Endothelial cell of umbilical vein (primary cell): ENCODE measurements around the gene C11orf24. TPM values are rescaled to one million over a fixed set of nuclear protein-coding genes. Genes with fewer than 3 reads are reported as not detected.
"Not testable (repeated sequence)": the region's sequence is repeated elsewhere in the genome, so short reads cannot be mapped to it uniquely, and the experiment has no call there.

ENCODE experiments used
- BruUV-seq: library from RNA; stranded (reverse); fragments of 400-500 nt; replicated peaks from 2 replicates; lab custom pipeline; 2021; lab: Mats Ljungman, UMichigan
- CTCF ChIA-PET: fragments of 300-600, 350-600 bp; sonication (Branson Sonifier 250); formaldehyde crosslinking; loops from one replicate; lab custom pipeline; 2021; ENCODE audit warnings: antibody characterized with exemption, inconsistent platforms; lab: Charles Lee
- POLR2A ChIA-PET: fragments of 300-600, 350-600 bp; sonication (Branson Sonifier 250); formaldehyde crosslinking; loops from one replicate; lab custom pipeline; 2021; ENCODE audit warnings: antibody characterized with exemption, inconsistent platforms; lab: Charles Lee
- DNase-seq: peaks from one replicate; pipeline ENCODE4 v3.0.0-alpha.2; 2011; ENCODE audit warnings: low read depth, low spot score
- FAIRE-seq: peaks from 2 replicates; lab custom pipeline; 2011; peaks lifted over from hg19 to GRCh38; lab: Jason Lieb, UNC
- H2AFZ ChIP-seq: 2 replicates; pipeline ENCODE4 v1.6.0; 2012; ENCODE audit warnings: low read depth, low read length, control low read depth, inconsistent platforms
- H3K27ac ChIP-seq: 2 replicates; pipeline ENCODE4 v1.5.1; 2011; ENCODE audit warnings: low read depth, mild to moderate bottlenecking, control low read depth, low read length, moderate library complexity; ENCODE audit not compliant: insufficient read depth
- H3K27me3 ChIP-seq, 2 experiments: 2 replicates each; pipeline versions ENCODE4 v1.6.0 to v1.6.1; 2011; ENCODE audit warnings: low read length in 2 of 2, mixed read lengths in 1 of 2; ENCODE audit not compliant: control insufficient read depth in 2 of 2, insufficient read depth in 2 of 2
- H3K36me3 ChIP-seq, 2 experiments: 2 replicates in 1 of 2; 3 replicates in 1 of 2; pipeline ENCODE4 v1.5.1; 2011; ENCODE audit warnings: low read length in 2 of 2, mild to moderate bottlenecking in 1 of 2, moderate library complexity in 1 of 2; ENCODE audit not compliant: control insufficient read depth in 2 of 2, insufficient read depth in 2 of 2; ENCODE audit errors: extremely low read depth in 1 of 2
- H3K4me1 ChIP-seq: 3 replicates; pipeline ENCODE4 v1.5.1; 2011; ENCODE audit warnings: mild to moderate bottlenecking, low read length; ENCODE audit not compliant: control insufficient read depth, insufficient read depth; ENCODE audit errors: extremely low read depth
- H3K4me2 ChIP-seq: 2 replicates; pipeline ENCODE4 v1.6.1; 2011; ENCODE audit warnings: low read length, control low read depth, mixed read lengths; ENCODE audit not compliant: insufficient read depth
- H3K4me3 ChIP-seq, 3 experiments: fragments of 200-600 bp in 1 of 3; sonication (generic), shearing (Covaris generic) in 1 of 3; replicated peaks in 1 of 3; 2 replicates each; pipeline ENCODE4 v1.5.1; 2011 to 2016; ENCODE audit warnings: control low read depth in 3 of 3, low read length in 3 of 3, mild to moderate bottlenecking in 2 of 3, inconsistent platforms in 1 of 3, low read depth in 1 of 3, moderate library complexity in 1 of 3; ENCODE audit not compliant: insufficient read depth in 1 of 3
- H3K79me2 ChIP-seq: 2 replicates; pipeline ENCODE4 v1.6.0; 2012; ENCODE audit warnings: low read length, inconsistent platforms; ENCODE audit not compliant: control insufficient read depth, insufficient read depth
- H3K9ac ChIP-seq: replicated peaks from 2 replicates; pipeline ENCODE3; 2011; ENCODE audit warnings: low read length, control low read depth; ENCODE audit not compliant: insufficient read depth; ENCODE audit errors: extremely low read depth
- H3K9me1 ChIP-seq: replicated peaks from 3 replicates; pipeline ENCODE4 v1.6.0; 2011; ENCODE audit warnings: mild to moderate bottlenecking, low read length; ENCODE audit not compliant: control insufficient read depth, insufficient read depth; ENCODE audit errors: extremely low read depth
- H3K9me3 ChIP-seq: replicated peaks from 2 replicates; pipeline ENCODE4 v1.5.1; 2012; ENCODE audit warnings: low read length, inconsistent platforms; ENCODE audit not compliant: control insufficient read depth, insufficient read depth
- H4K20me1 ChIP-seq: replicated peaks from 2 replicates; pipeline ENCODE3; 2011; ENCODE audit warnings: mild to moderate bottlenecking, low read length; ENCODE audit not compliant: control insufficient read depth, insufficient read depth; ENCODE audit errors: extremely low read depth
- EZH2 ChIP-seq: IDR thresholded peaks from 2 replicates; pipeline ENCODE4 v1.6.1; 2012; ENCODE audit warnings: borderline replicate concordance, low read depth, mild to moderate bottlenecking, moderate library complexity, low read length, inconsistent platforms; ENCODE audit not compliant: severe bottlenecking
- FOS ChIP-seq: IDR thresholded peaks from 2 replicates; pipeline ENCODE4 v1.6.1; 2011; ENCODE audit warnings: mild to moderate bottlenecking, low read length, moderate library complexity, borderline replicate concordance; ENCODE audit not compliant: insufficient read depth
- GATA2 ChIP-seq: IDR thresholded peaks from 2 replicates; pipeline ENCODE4 v1.7.0; 2011; ENCODE audit warnings: low read depth, mild to moderate bottlenecking, moderate library complexity, mixed read lengths, low read length; ENCODE audit not compliant: insufficient read length, insufficient read depth
- JUN ChIP-seq: IDR thresholded peaks from 2 replicates; pipeline ENCODE4 v1.6.1; 2011; ENCODE audit warnings: borderline replicate concordance, low read depth; ENCODE audit not compliant: insufficient read length, insufficient read depth
- MYC ChIP-seq: IDR thresholded peaks from one replicate; pipeline ENCODE4 v1.6.1; 2011; ENCODE audit warnings: mild to moderate bottlenecking, low read depth, low read length
- POLR2A ChIP-seq: IDR thresholded peaks from 2 replicates; pipeline ENCODE4 v1.6.1; 2012; ENCODE audit warnings: low read depth, mild to moderate bottlenecking, control low read depth, low read length
- POLR2AphosphoS5 ChIP-seq: IDR thresholded peaks from 2 replicates; pipeline ENCODE4 v1.6.1; 2012; ENCODE audit warnings: low read depth, mild to moderate bottlenecking, control low read depth, low read length, moderate library complexity; ENCODE audit not compliant: insufficient read depth
- dilution Hi-C: fragments of 300-500 bp; cut with MboI; formaldehyde crosslinking; loops from one replicate; pipeline ENCODE4 v1.15.0; 2019; ENCODE audit warnings: low sequenced_read_pairs; ENCODE audit not compliant: extremely low pct_ligation_motif_present
- intact Hi-C: fragments of 100-400 bp; cut with micrococcal nuclease; formaldehyde crosslinking; loops from one replicate; pipeline ENCODE4 v1.10.0; 2022
- polyA plus RNA-seq, 4 experiments: library from polyadenylated mRNA; depleted of rRNA in 3 of 4; stranded (reverse) in 3 of 4; unstranded in 1 of 4; fragments of >200 nt; gene quantifications; 2 replicates each; pipeline versions ENCODE4 v1.2.1 to v1.2.3, GENCODE V29; 2011 to 2012; ENCODE audit warnings: missing spikeins in 1 of 4
- total RNA-seq: library from RNA; stranded (reverse); gene quantifications from 2 replicates; pipeline ENCODE4 v1.2.3, GENCODE V29; 2021
- TF ChIP-seq, protein P1 (sequence below): IDR thresholded peaks from 2 replicates; pipeline ENCODE4 v1.6.1; 2011; ENCODE audit not compliant: insufficient read depth, insufficient read length
- TF ChIP-seq, protein P2 (sequence below), 2 donors: IDR thresholded peaks; 1 replicate in 1 of 2; 2 replicates in 1 of 2; pipeline ENCODE4 v1.5.1; 2011; ENCODE audit warnings: low read length in 2 of 2, mild to moderate bottlenecking in 2 of 2, moderate library complexity in 2 of 2, control low read depth in 1 of 2, inconsistent platforms in 1 of 2, low read depth in 1 of 2; ENCODE audit not compliant: insufficient read depth in 1 of 2; ENCODE audit errors: extremely low read depth in 1 of 2

C11orf24 gene
- total and polyA plus RNA-seq, 2 donors (not counting 3 experiments of a cell fraction or from before 2014, with no cell fraction given) = 26.4 to 34.1 TPM

- Histone ChIP-seq H3K27ac (no peak overlapping the region), H3K27me3 (no peaks in the 10 kb centered on the region), H3K4me2 (no peak overlapping the region), H3K9me3 (no peaks in the 10 kb centered on the region), H3K36me3 (no peaks in the 10 kb centered on the region), H3K4me3 (no peak overlapping the region), H3K9me1 (no peaks in the 10 kb centered on the region), H3K79me2 (no peaks in the 10 kb centered on the region), H3K4me1 (no peaks in the 10 kb centered on the region), H3K9ac (no peak overlapping the region), H2AFZ (no peak overlapping the region), H4K20me1 (no peaks in the 10 kb centered on the region)
- dilution Hi-C loops (no loop called here), intact Hi-C loops (no loop called here)
- CTCF ChIA-PET = interaction anchor here (0.7 to 1.6 kb wide), 6 partner anchors 9 to 130 kb away, joined by 3 to 7 read pairs (median 3); no protein-coding TSS in a partner anchor
- no peak for DNase-seq
- TF ChIP-seq EZH2 (no peak), POLR2AphosphoS5 (no peak), MYC (no peak), GATA2 (no peak), POLR2A (no peak), FOS (no peak), JUN (no peak)
- TF ChIP-seq, protein P1, sequence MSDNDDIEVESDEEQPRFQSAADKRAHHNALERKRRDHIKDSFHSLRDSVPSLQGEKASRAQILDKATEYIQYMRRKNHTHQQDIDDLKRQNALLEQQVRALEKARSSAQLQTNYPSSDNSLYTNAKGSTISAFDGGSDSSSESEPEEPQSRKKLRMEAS = no peak
- TF ChIP-seq, protein P2, sequence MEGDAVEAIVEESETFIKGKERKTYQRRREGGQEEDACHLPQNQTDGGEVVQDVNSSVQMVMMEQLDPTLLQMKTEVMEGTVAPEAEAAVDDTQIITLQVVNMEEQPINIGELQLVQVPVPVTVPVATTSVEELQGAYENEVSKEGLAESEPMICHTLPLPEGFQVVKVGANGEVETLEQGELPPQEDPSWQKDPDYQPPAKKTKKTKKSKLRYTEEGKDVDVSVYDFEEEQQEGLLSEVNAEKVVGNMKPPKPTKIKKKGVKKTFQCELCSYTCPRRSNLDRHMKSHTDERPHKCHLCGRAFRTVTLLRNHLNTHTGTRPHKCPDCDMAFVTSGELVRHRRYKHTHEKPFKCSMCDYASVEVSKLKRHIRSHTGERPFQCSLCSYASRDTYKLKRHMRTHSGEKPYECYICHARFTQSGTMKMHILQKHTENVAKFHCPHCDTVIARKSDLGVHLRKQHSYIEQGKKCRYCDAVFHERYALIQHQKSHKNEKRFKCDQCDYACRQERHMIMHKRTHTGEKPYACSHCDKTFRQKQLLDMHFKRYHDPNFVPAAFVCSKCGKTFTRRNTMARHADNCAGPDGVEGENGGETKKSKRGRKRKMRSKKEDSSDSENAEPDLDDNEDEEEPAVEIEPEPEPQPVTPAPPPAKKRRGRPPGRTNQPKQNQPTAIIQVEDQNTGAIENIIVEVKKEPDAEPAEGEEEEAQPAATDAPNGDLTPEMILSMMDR (IDR thresholded peaks at IDR 0.05; ENCODE audit: extremely low read depth in 1 of 2, insufficient read depth in 1 of 2, low read depth in 1 of 2, low read length in 2 of 2) = no peak
- FAIRE-seq = no peak
- POLR2A ChIA-PET = no interaction called here
- no TSS peak for BruUV-seq
Observed at GRCh38 chr11:68251765-68252164, 20.0 kb downstream of the C11orf24 start.

DNA sequence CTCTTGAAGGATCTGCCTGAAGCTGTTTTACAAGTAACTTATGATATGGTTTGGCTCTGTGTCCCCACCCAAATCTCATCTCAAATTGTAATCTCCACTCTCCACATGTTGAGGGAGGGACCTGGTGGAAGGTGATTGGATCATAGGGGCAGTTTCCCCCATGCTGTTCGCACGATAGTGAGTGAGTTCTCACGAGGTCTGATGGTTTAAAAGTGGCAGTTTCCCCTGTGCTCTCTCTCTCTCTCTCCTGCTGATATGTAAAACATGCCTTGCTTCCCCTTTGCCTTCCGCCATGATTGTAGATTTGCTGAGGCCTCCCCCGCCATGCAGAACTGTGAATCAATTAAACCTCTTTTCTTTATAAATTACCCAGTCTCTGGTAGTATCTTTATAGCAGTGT lies 26.9 kb downstream of the C11orf24 start:
- CTCF ChIA-PET = interaction anchor here (1.6 to 4.0 kb wide), 2 partner anchors 13 to 27 kb away, joined by 5 to 12 read pairs; partner anchors contain the start of gene C11orf24
- H3K4me2 ChIP-seq, H4K20me1 ChIP-seq, H3K36me3 ChIP-seq, H3K9me3 ChIP-seq, H2AFZ ChIP-seq, dilution Hi-C loops, H3K79me2 ChIP-seq, BruUV-seq, H3K27me3 ChIP-seq, H3K27ac ChIP-seq, H3K4me3 ChIP-seq, FAIRE-seq, intact Hi-C loops, H3K4me1 ChIP-seq, H3K9ac ChIP-seq, DNase-seq, POLR2A ChIA-PET, H3K9me1 ChIP-seq: not testable (repeated sequence)

DNA sequence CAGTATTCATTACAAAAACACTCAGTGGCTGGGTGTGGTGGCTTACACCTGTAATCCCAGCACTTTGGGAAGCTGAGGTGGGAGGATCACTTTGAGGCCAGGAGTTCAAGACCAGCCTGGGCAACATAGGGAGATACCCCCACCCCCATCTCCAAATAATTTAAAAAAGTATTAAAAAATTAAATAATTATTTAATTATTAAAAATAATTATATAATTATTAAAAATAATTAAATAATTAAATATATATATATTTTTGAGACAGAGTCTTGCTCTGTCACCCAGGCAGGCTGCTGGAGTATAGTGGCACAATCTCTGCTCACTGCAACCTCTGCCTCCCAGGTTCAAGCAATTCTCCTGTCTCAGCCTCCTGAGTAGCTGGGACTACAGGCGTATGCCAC lies 27.9 kb downstream of the C11orf24 start:
- BruUV-seq, dilution Hi-C loops, H3K4me2 ChIP-seq, H3K9me3 ChIP-seq, H3K27me3 ChIP-seq, intact Hi-C loops, H3K9ac ChIP-seq, H4K20me1 ChIP-seq, H3K79me2 ChIP-seq, DNase-seq, H3K27ac ChIP-seq, POLR2A ChIA-PET, H3K9me1 ChIP-seq, H3K4me3 ChIP-seq, H3K4me1 ChIP-seq, H3K36me3 ChIP-seq, FAIRE-seq, H2AFZ ChIP-seq: not testable (repeated sequence)
- CTCF ChIA-PET = interaction anchor here (4.0 kb wide), 1 partner anchor 14 kb away, joined by 12 read pairs; no protein-coding TSS in a partner anchor
